Middle frontal gyrus (tissue), 1 donor: ENCODE measurements around the gene MYLK2.

ENCODE experiments used
- DNase-seq: peaks from one replicate; pipeline ENCODE4 v3.0.0-alpha.2; 2015; ENCODE audit warnings: low spot score; ENCODE audit errors: extremely low spot score

Gene MYLK2

GRCh38 chr20:31853481-31853880, 34.3 kb downstream of the MYLK2 start:
- no peak for DNase-seq

- no peak for DNase-seq
These were observed 37.4 kb downstream of the MYLK2 start for GRCh38 chr20:31856516-31856915.

- DNase-seq: no peak
These were observed 39.0 kb downstream of the MYLK2 start for GRCh38 chr20:31857861-31858759.

- no peak for DNase-seq
These were observed 39.6 kb downstream of the MYLK2 start for GRCh38 chr20:31858760-31859083.

GRCh38 chr20:31859266-31859997, 40.3 kb downstream of the MYLK2 start:
- no peak for DNase-seq

GRCh38 chr20:31859998-31860380, 40.8 kb downstream of the MYLK2 start:
- no peak for DNase-seq

GRCh38 chr20:31860390-31861134, 41.4 kb downstream of the MYLK2 start:
- no peak for DNase-seq

- DNase-seq: no peak
These were observed 41.9 kb downstream of the MYLK2 start for GRCh38 chr20:31861135-31861384.

GRCh38 chr20:31861385-31862156, 42.4 kb downstream of the MYLK2 start:
- DNase-seq: no peak

- DNase-seq: no peak
These were observed 43.0 kb downstream of the MYLK2 start for GRCh38 chr20:31862157-31862470.

GRCh38 chr20:31862506-31862905, 43.4 kb downstream of the MYLK2 start:
- DNase-seq: no peak

GRCh38 chr20:31863296-31864085, 44.3 kb downstream of the MYLK2 start:
- no peak for DNase-seq

- no peak for DNase-seq
These were observed 45.6 kb downstream of the MYLK2 start for GRCh38 chr20:31864521-31865400.

GRCh38 chr20:31866221-31866620, 47.1 kb downstream of the MYLK2 start:
- DNase-seq: no peak

GRCh38 chr20:31868853-31869672, 49.9 kb downstream of the MYLK2 start:
- no peak for DNase-seq

- DNase-seq: no peak
These were observed 50.5 kb downstream of the MYLK2 start for GRCh38 chr20:31869673-31869941.

- DNase-seq: peak; percentile 20
These were observed 51.0 kb downstream of the MYLK2 start, which contains the start of the genes DUSP15 and TTLL9 for GRCh38 chr20:31869942-31870725. Gene DUSP15 (minus strand): TSS chr20:31870527. CDS start chr20:31870337, 190 bp downstream. Gene TTLL9 (plus strand): TSS chr20:31870634. CDS start chr20:31871127, 493 bp downstream.
